ENCODE measurements around the gene TTLL13. TPM values are rescaled to one million over a fixed set of nuclear protein-coding genes. Genes with fewer than 3 reads are reported as not detected.

The TTLL13 gene
- total RNA-seq, 2 experiments from 2014 or later, result 0.41 to 0.54 TPM

DNA sequence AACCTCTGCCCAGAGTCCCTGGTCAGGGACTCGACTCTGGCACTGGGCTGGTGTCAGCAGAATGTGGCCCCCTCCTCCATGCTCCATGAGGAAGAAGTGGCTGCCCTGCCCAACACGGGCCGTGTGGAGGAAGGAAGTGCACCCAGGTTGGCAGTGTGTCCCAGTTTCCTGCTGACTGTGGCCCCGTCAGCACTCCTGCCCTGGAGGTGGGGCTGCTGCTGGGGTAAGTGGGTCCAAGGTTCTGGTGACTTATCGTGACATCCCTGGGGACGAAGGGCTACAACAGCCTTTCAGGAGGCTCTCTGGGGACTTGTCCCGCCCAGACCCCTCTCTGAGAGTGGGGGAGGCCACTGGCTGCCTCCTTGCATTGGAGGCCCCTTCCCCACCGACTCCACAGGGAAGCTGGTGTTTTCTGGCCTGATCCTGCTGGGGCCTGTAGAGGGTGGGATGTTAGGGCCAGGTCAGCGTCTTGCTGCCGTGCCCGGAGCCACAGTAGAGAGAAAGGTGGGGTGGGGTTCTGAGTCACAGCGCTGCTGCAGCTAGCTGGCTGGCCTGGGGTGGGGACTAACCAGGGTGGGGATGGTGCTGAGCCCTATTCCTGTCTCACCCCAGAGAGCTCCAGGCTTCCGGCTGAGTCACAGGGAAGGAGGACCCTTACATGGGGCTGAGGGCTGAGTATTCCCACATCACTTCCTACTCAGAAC lies 37.8 kb upstream of the TTLL13 start:
- Mint-ChIP-seq H3K27ac (no peak overlapping the region), H3K4me3 (no peak overlapping the region), H3K27me3 (no peaks in the 10 kb centered on the region), H3K4me1 (peaks cover 16% of the 10 kb centered on the region), H3K9me3 (no peaks in the 10 kb centered on the region), H3K36me3 (no peaks in the 10 kb centered on the region)
- DNase-seq, result no peak

DNA sequence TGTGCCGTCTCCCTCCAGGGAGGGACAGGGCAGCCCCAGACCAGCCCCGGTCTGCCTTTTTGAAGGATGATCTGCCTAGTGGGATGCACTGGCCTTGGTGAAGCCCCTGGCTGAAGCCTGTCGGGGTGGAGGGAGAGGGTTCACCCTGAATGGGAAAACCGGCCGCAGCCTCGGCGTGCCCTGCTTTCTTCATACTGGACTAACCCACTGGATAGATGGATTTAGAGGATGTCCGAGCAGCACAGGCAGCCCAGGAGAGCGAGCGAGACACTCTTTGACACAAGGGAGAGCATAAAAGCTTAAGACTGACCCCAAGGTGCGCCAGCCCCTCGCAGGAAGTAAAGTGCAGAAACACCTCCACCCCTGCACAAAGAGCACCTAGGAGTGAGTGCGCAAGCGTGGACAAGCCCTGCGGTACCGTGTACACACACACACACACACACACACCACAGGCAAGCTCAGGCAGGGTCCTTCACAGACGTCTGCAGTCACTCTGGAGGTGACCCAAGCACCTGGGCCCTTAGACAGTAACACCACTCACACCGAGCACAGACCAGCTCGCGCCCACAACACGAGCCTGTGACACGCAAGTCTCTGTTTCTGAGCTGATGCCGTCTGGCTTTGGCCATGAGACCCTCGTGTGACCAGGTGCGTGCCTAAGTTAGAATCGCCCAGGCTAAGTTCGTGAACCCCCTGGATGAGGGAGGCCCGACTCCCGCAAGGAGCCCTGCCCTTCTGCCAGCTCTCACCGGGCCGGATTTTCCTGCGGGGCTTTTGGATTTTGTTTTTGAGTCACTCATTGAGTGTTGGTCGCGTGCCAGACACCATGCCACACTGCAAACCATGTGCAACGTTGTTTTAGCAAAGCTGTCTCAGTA lies 36.9 kb upstream of the TTLL13 start:
- no peak for DNase-seq
- H3K27ac Mint-ChIP-seq, result no peak overlapping the region
- H3K36me3 Mint-ChIP-seq, result no peaks in the 10 kb centered on the region
- H3K27me3 Mint-ChIP-seq, result no peaks in the 10 kb centered on the region
- no peaks in the 10 kb centered on the region for H3K9me3 Mint-ChIP-seq
- H3K4me1 Mint-ChIP-seq, result peaks cover 14% of the 10 kb centered on the region
- no peak overlapping the region for H3K4me3 Mint-ChIP-seq

GRCh38 chr15:90213122-90213817 lies 36.1 kb upstream of the TTLL13 start:
- DNase-seq, result no peak
- Mint-ChIP-seq H3K27me3 (no peaks in the 10 kb centered on the region), H3K4me3 (no peak overlapping the region), H3K27ac (peak overlapping the region; percentile 54), H3K9me3 (no peaks in the 10 kb centered on the region), H3K36me3 (no peaks in the 10 kb centered on the region), H3K4me1 (peaks cover 15% of the 10 kb centered on the region)

- Mint-ChIP-seq H3K9me3 (no peaks in the 10 kb centered on the region), H3K4me3 (no peak overlapping the region), H3K27me3 (no peaks in the 10 kb centered on the region), H3K36me3 (no peaks in the 10 kb centered on the region), H3K4me1 (peaks cover 15% of the 10 kb centered on the region), H3K27ac (no peak overlapping the region)
- DNase-seq, result no peak
These were observed 35.5 kb upstream of the TTLL13 start for GRCh38 chr15:90213818-90214204.

DNA sequence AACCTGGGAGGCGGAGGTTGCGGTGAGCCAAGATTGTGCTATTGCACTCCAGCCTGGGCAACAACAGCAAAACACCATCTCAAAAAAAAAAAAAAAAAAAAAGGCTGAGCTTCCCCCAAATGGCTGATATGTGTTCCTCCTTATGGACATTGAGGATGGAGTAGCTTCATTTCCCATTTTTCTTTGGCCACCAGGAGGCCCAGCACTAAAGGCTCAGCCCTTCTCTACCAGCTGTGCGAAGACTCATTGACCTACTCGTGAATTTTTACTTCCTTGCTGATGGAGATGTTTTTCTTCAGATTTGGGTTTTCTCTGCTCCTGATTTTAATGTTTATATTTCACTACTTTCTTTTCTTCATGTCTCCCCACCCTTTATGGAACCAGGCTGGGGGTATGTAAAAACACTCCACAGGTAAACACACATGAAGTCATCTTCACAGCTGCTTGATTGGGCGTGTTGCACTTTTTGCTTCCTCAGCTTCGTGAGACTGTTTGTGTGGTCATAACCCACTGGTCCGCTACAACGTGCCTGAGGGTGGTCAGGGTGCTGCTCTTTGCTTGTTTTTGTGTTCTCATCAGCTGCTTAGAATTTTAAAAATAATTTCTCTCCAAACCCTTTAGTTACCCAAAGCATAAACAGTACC lies 34.7 kb upstream of the TTLL13 start:
- no peaks in the 10 kb centered on the region for H3K27me3 Mint-ChIP-seq
- H3K27ac Mint-ChIP-seq, result no peak overlapping the region
- peaks cover 13% of the 10 kb centered on the region for H3K4me1 Mint-ChIP-seq
- no peak overlapping the region for H3K4me3 Mint-ChIP-seq
- DNase-seq, result no peak
- H3K9me3 Mint-ChIP-seq, result no peaks in the 10 kb centered on the region
- H3K36me3 Mint-ChIP-seq, result no peaks in the 10 kb centered on the region

GRCh38 chr15:90217671-90218394 lies 31.5 kb upstream of the TTLL13 start:
- Mint-ChIP-seq H3K4me1 (peaks cover 8% of the 10 kb centered on the region), H3K9me3 (no peaks in the 10 kb centered on the region), H3K36me3 (no peaks in the 10 kb centered on the region), H3K4me3 (no peak overlapping the region), H3K27me3 (no peaks in the 10 kb centered on the region), H3K27ac (no peak overlapping the region)
- DNase-seq, result no peak

DNA sequence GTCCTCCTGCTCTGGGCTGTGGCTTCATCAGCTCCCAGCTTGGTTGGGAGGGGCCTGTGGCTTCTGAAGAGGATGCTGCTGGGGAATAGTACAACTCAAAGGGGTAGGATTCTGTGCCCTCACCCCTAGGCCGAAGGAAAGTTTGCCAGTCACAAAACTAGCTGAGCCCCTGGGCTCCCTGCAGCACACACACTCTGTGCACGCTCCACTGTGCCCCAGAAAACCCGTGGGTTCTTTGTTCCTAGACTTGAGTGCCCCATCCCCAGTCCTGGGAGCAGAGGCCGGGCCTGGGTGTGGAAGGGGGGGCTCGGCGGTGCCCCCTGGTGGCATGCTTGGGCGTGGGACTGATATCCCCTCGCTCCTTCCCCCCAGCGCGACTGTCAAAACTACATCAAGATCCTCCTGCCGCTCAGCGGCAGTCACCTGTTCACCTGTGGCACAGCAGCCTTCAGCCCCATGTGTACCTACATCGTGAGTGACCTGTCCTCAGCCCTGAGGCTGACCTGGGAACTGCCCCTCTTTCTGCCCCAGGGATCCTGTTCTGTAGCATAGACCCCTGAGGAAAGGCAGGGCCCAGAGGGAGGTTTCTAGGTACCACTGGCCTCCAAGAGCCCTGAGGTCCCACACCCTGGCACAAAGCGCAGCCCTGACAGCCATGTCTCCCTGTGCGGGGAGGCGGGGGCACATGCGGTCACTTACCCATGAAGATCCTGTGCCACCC lies 29.8 kb upstream of the TTLL13 start:
- no peaks in the 10 kb centered on the region for H3K36me3 Mint-ChIP-seq

GRCh38 chr15:90221246-90221900 lies 28.0 kb upstream of the TTLL13 start:
- Mint-ChIP-seq H3K27ac (no peak overlapping the region), H3K36me3 (no peaks in the 10 kb centered on the region), H3K4me3 (no peak overlapping the region), H3K4me1 (peaks cover 3% of the 10 kb centered on the region), H3K9me3 (no peaks in the 10 kb centered on the region), H3K27me3 (no peaks in the 10 kb centered on the region)
- peak; percentile 34 for DNase-seq

More for the DNA sequence above, 29.8 kb upstream of the TTLL13 start:
- no peak overlapping the region for H3K4me3 Mint-ChIP-seq
- no peaks in the 10 kb centered on the region for H3K9me3 Mint-ChIP-seq
- H3K27ac Mint-ChIP-seq, result no peak overlapping the region
- peak; percentile 64 for DNase-seq
- H3K27me3 Mint-ChIP-seq, result no peaks in the 10 kb centered on the region
- peaks cover 3% of the 10 kb centered on the region for H3K4me1 Mint-ChIP-seq

GRCh38 chr15:90222547-90222946 lies 26.8 kb upstream of the TTLL13 start:
- Mint-ChIP-seq H3K27me3 (no peaks in the 10 kb centered on the region), H3K9me3 (no peaks in the 10 kb centered on the region), H3K4me1 (peaks cover under 1% of the 10 kb centered on the region), H3K27ac (no peak overlapping the region), H3K4me3 (no peak overlapping the region), H3K36me3 (no peaks in the 10 kb centered on the region)
- no peak for DNase-seq

- H3K36me3 Mint-ChIP-seq, result no peaks in the 10 kb centered on the region
- no peaks in the 10 kb centered on the region for H3K9me3 Mint-ChIP-seq
- no peak overlapping the region for H3K27ac Mint-ChIP-seq
- H3K27me3 Mint-ChIP-seq, result no peaks in the 10 kb centered on the region
- no peaks in the 10 kb centered on the region for H3K4me1 Mint-ChIP-seq
- H3K4me3 Mint-ChIP-seq, result no peak overlapping the region
- no peak for DNase-seq
These were observed 25.8 kb upstream of the TTLL13 start for GRCh38 chr15:90223441-90224165.

GRCh38 chr15:90225047-90225446 lies 24.3 kb upstream of the TTLL13 start:
- H3K4me3 Mint-ChIP-seq, result no peak overlapping the region
- peaks cover 2% of the 10 kb centered on the region for H3K36me3 Mint-ChIP-seq
- no peaks in the 10 kb centered on the region for H3K27me3 Mint-ChIP-seq
- no peaks in the 10 kb centered on the region for H3K9me3 Mint-ChIP-seq
- H3K4me1 Mint-ChIP-seq, result peaks cover 2% of the 10 kb centered on the region
- H3K27ac Mint-ChIP-seq, result no peak overlapping the region
- DNase-seq, result no peak

GRCh38 chr15:90225504-90226234 lies 23.7 kb upstream of the TTLL13 start:
- DNase-seq, result no peak
- no peaks in the 10 kb centered on the region for H3K9me3 Mint-ChIP-seq
- H3K36me3 Mint-ChIP-seq, result peaks cover 7% of the 10 kb centered on the region
- H3K27ac Mint-ChIP-seq, result no peak overlapping the region
- H3K4me3 Mint-ChIP-seq, result no peak overlapping the region
- H3K27me3 Mint-ChIP-seq, result no peaks in the 10 kb centered on the region
- peaks cover 6% of the 10 kb centered on the region for H3K4me1 Mint-ChIP-seq

Measured in activated naive CD8-positive, alpha-beta T cell treated with anti-CD3 and anti-CD28 coated beads for 36 hours (primary cell).